ENCODE measurements around the gene FLT1. TPM values are rescaled to one million over a fixed set of nuclear protein-coding genes. Genes with fewer than 3 reads are reported as not detected.

FLT1 gene
- total RNA-seq, 1 experiment from 2014 or later = 0.25 TPM

DNA sequence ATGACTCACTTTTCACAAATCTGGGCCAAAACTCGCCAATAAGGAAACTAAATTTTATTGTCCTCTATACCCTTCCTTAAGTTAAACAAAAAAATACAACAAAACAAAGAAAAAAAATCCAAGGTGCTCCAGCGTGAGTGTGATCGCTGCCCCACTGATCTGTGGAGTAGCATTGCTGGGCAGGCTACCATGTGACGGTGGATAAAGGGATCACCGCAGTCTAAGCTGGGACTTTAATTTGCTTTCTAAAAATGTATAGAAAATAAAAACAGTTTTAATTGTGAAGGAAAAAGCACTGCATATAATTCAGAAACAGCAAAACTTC is 92.9 kb downstream of the FLT1 start:
- POLR2A ChIA-PET = no interaction called here
- CTCF ChIA-PET = no interaction called here
- Histone ChIP-seq H3K27me3 (ENCODE audit: insufficient read depth, low read length) (peaks cover 3% of the 10 kb centered on the region; the same call in 1 of the 2 replicates), H2AFZ (ENCODE audit: low read depth, low read length, poor library complexity, severe bottlenecking) (no peak overlapping the region), H3K79me2 (ENCODE audit: insufficient read depth, low read length) (no peaks in the 10 kb centered on the region), H3K27ac (ENCODE audit: low read depth, low read length) (no peak overlapping the region), H3K9me3 (ENCODE audit: control insufficient read depth in 1 of 2, insufficient read depth in 1 of 2, low read depth in 1 of 2, low read length in 2 of 2) (no peaks in the 10 kb centered on the region), H3K9me2 (ENCODE audit: insufficient read depth) (no peaks in the 10 kb centered on the region), H3K4me3 (replicated peaks in 1 of 2; ENCODE audit: low read depth in 1 of 2, low read length in 2 of 2) (no peak overlapping the region), H3K36me3 (ENCODE audit: control insufficient read depth in 1 of 2, insufficient read depth in 2 of 2, low read length in 2 of 2) (no peaks in the 10 kb centered on the region), H4K20me1 (ENCODE audit: insufficient read depth) (no peaks in the 10 kb centered on the region), H3K9ac (ENCODE audit: low read length) (no peak overlapping the region), H3K4me2 (ENCODE audit: low read length) (no peak overlapping the region), H3K4me1 (ENCODE audit: control insufficient read depth in 1 of 2, insufficient read depth in 2 of 2, low read length in 2 of 2) (no peaks in the 10 kb centered on the region)
- TF ChIP-seq TCF7L2 (IDR thresholded peaks at IDR 0.05; ENCODE audit: borderline replicate concordance, extremely low read depth, insufficient read depth, insufficient read length) (no peak), POLR2AphosphoS5 (IDR thresholded peaks at IDR 0.05; ENCODE audit: low read depth, low read length) (no peak), EGR1 (IDR thresholded peaks at IDR 0.05; ENCODE audit: low read depth) (no peak), FOSL1 (IDR thresholded peaks at IDR 0.05; ENCODE audit: low read depth) (no peak), JUND (IDR thresholded peaks at IDR 0.05) (no peak), RAD21 (IDR thresholded peaks at IDR 0.05; ENCODE audit: low read depth) (no peak), SP1 (IDR thresholded peaks at IDR 0.05; ENCODE audit: low read depth) (no peak), SIN3A (IDR thresholded peaks at IDR 0.05; ENCODE audit: low read depth) (no peak), ELF1 (IDR thresholded peaks at IDR 0.05; ENCODE audit: borderline replicate concordance, low read depth) (no peak), CBX3 (IDR thresholded peaks at IDR 0.05; ENCODE audit: low read depth) (no peak), ZNF274 (IDR thresholded peaks at IDR 0.05; ENCODE audit: low read depth, low read length) (no peak)
- TF ChIP-seq, protein P1, sequence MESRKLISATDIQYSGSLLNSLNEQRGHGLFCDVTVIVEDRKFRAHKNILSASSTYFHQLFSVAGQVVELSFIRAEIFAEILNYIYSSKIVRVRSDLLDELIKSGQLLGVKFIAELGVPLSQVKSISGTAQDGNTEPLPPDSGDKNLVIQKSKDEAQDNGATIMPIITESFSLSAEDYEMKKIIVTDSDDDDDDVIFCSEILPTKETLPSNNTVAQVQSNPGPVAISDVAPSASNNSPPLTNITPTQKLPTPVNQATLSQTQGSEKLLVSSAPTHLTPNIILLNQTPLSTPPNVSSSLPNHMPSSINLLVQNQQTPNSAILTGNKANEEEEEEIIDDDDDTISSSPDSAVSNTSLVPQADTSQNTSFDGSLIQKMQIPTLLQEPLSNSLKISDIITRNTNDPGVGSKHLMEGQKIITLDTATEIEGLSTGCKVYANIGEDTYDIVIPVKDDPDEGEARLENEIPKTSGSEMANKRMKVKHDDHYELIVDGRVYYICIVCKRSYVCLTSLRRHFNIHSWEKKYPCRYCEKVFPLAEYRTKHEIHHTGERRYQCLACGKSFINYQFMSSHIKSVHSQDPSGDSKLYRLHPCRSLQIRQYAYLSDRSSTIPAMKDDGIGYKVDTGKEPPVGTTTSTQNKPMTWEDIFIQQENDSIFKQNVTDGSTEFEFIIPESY (IDR thresholded peaks at IDR 0.05; ENCODE audit: extremely low read depth, insufficient replicate concordance, low read length) = no peak
- RAD21 ChIA-PET (ENCODE audit: low non-redundant PET in 1 of 2, low total read pairs in 2 of 2, uncharacterized antibody in 2 of 2, unreplicated experiment in 2 of 2) = no interaction called here
- ATAC-seq (no peak), DNase-seq (ENCODE audit: low read depth, low spot score) (no peak)
- BruUV-seq (replicated peaks) = no TSS peak
- intact Hi-C loops (cut with micrococcal nuclease) = no loop called here
